Endodermal cell (in vitro differentiated cells): ENCODE data around the gene PPP2R5C. TPM values are rescaled to one million over a fixed set of nuclear protein-coding genes. Genes with fewer than 3 reads are reported as not detected.

Experiments
- DNase-seq: peaks from one replicate; pipeline ENCODE4 v3.0.0-alpha.2; 2017
- H3K27ac ChIP-seq: 2 replicates; pipeline ENCODE4 v1.5.1; 2013; ENCODE audit warnings: mild to moderate bottlenecking, low read depth, low read length, moderate library complexity
- H3K27me3 ChIP-seq: 2 replicates; pipeline ENCODE4 v1.6.1; 2013; ENCODE audit warnings: mild to moderate bottlenecking, low read length, moderate library complexity; ENCODE audit not compliant: insufficient read depth, control insufficient read depth, poor library complexity, severe bottlenecking
- H3K36me3 ChIP-seq: 2 replicates; pipeline ENCODE4 v1.7.0; 2013; ENCODE audit warnings: mild to moderate bottlenecking, low read length, moderate library complexity; ENCODE audit not compliant: control insufficient read depth, insufficient read depth
- H3K4me1 ChIP-seq: one replicate; pipeline ENCODE4 v1.7.0; 2013; ENCODE audit warnings: low read length; ENCODE audit not compliant: control insufficient read depth, insufficient read depth
- H3K4me3 ChIP-seq: 2 replicates; pipeline ENCODE4 v1.5.1; 2013; ENCODE audit warnings: mild to moderate bottlenecking, low read length, moderate library complexity
- H3K9ac ChIP-seq: 2 replicates; pipeline ENCODE4 v1.6.1; 2013; ENCODE audit warnings: mild to moderate bottlenecking, low read length, moderate library complexity; ENCODE audit not compliant: poor library complexity, severe bottlenecking; ENCODE audit errors: extremely low read depth
- H3K9me3 ChIP-seq: 2 replicates; pipeline ENCODE4 v1.6.1; 2013; ENCODE audit warnings: mild to moderate bottlenecking, low read length, moderate library complexity; ENCODE audit not compliant: control insufficient read depth
- H3K27ac Mint-ChIP-seq: 2 replicates; pipeline ENCODE4 v1.8.0; 2020; ENCODE audit warnings: mixed read lengths
- H3K27me3 Mint-ChIP-seq: 2 replicates; pipeline ENCODE4 v1.8.0; 2021; ENCODE audit warnings: mild to moderate bottlenecking, mixed read lengths; ENCODE audit not compliant: insufficient read depth
- H3K36me3 Mint-ChIP-seq: 2 replicates; pipeline ENCODE4 v1.8.0; 2020; ENCODE audit warnings: low read depth, mixed read lengths
- H3K4me1 Mint-ChIP-seq: 2 replicates; pipeline ENCODE4 v1.8.0; 2020; ENCODE audit warnings: mixed read lengths
- H3K4me3 Mint-ChIP-seq: 2 replicates; pipeline ENCODE4 v1.8.0; 2020; ENCODE audit warnings: mild to moderate bottlenecking, moderate library complexity, mixed read lengths
- H3K9me3 Mint-ChIP-seq: 2 replicates; pipeline ENCODE4 v1.8.0; 2020; ENCODE audit warnings: mild to moderate bottlenecking, mixed read lengths
- CTCF ChIP-seq: fragments of 200-600 bp; sonication (generic); conservative IDR thresholded peaks from 2 replicates; pipeline ENCODE4 v1.5.0; 2021; ENCODE audit warnings: antibody characterized with exemption, mild to moderate bottlenecking
- WGBS, 2 experiments: methylation state at CpG; one replicate each; pipeline versions ENCODE4 v1.1.5 to v1.1.7; 2013; ENCODE audit warnings: missing lambda C conversion rate in 2 of 2, mixed read lengths in 1 of 2; ENCODE audit not compliant: insufficient coverage in 1 of 2, insufficient read length in 1 of 2; 5-methylcytosine and 5-hydroxymethylcytosine counted together
- total RNA-seq, 2 donors: library from RNA; stranded (reverse); fragmentation: NEBNext Ultra II Directional in 1 of 2; extraction: Animal tissue kit (Norgen Biotek cat#: 25700) in 1 of 2; gene quantifications; 2 replicates in 1 of 2; 3 replicates in 1 of 2; pipeline ENCODE4 v1.2.1, GENCODE V29; 2021

Gene PPP2R5C
- total RNA-seq, 2 donors from 2014 or later: 116 to 117 TPM

GRCh38 chr14:101906645-101907044 is 145.1 kb downstream of the PPP2R5C start:
- peaks cover 2% of the 10 kb centered on the region for H3K27me3 Mint-ChIP-seq
- no peaks in the 10 kb centered on the region for H3K9me3 Mint-ChIP-seq
- Histone ChIP-seq H3K4me3 (no peak overlapping the region), H3K9ac (no peak overlapping the region), H3K27ac (no peak overlapping the region), H3K9me3 (no peaks in the 10 kb centered on the region), H3K4me1 (peaks cover 4% of the 10 kb centered on the region), H3K36me3 (peaks cover 62% of the 10 kb centered on the region), H3K27me3 (no peaks in the 10 kb centered on the region)
- peaks cover 74% of the 10 kb centered on the region for H3K36me3 Mint-ChIP-seq
- no peak for TF ChIP-seq CTCF
- H3K27ac Mint-ChIP-seq: no peak overlapping the region
- DNase-seq: no peak
- H3K4me1 Mint-ChIP-seq: peaks cover 7% of the 10 kb centered on the region
- WGBS, 2 experiments: 94 to 100% methylated on average over 2 to 7 of the region's 7 CpGs
- no peak overlapping the region for H3K4me3 Mint-ChIP-seq

- H3K36me3 Mint-ChIP-seq: peaks cover 70% of the 10 kb centered on the region
- H3K9me3 Mint-ChIP-seq: no peaks in the 10 kb centered on the region
- H3K27ac Mint-ChIP-seq: no peak overlapping the region
- WGBS, 2 experiments: 91 to 96% methylated on average over 12 to 16 of the region's 16 CpGs
- H3K4me1 Mint-ChIP-seq: peaks cover 7% of the 10 kb centered on the region
- TF ChIP-seq CTCF: no peak
- Histone ChIP-seq H3K9ac (no peak overlapping the region), H3K4me1 (peaks cover 4% of the 10 kb centered on the region), H3K9me3 (no peaks in the 10 kb centered on the region), H3K4me3 (no peak overlapping the region), H3K27me3 (no peaks in the 10 kb centered on the region), H3K36me3 (peaks cover 61% of the 10 kb centered on the region), H3K27ac (no peak overlapping the region)
- DNase-seq: no peak
- peaks cover 2% of the 10 kb centered on the region for H3K27me3 Mint-ChIP-seq
- no peak overlapping the region for H3K4me3 Mint-ChIP-seq
These were observed 146.1 kb downstream of the PPP2R5C start for GRCh38 chr14:101907619-101908018.

- no peak overlapping the region for H3K9ac ChIP-seq
- Mint-ChIP-seq H3K27ac (no peak overlapping the region), H3K9me3 (no peaks in the 10 kb centered on the region), H3K4me1 (peaks cover 7% of the 10 kb centered on the region), H3K27me3 (peaks cover 2% of the 10 kb centered on the region), H3K36me3 (peaks cover 61% of the 10 kb centered on the region), H3K4me3 (no peak overlapping the region)
- H3K27ac ChIP-seq: no peak overlapping the region
- WGBS, 2 experiments: 93 to 100% methylated on average over 7 to 8 of the region's 8 CpGs
- no peak overlapping the region for H3K4me3 ChIP-seq
- H3K36me3 ChIP-seq: peaks cover 60% of the 10 kb centered on the region
- peaks cover 4% of the 10 kb centered on the region for H3K4me1 ChIP-seq
- no peak for DNase-seq
- no peaks in the 10 kb centered on the region for H3K9me3 ChIP-seq
- H3K27me3 ChIP-seq: no peaks in the 10 kb centered on the region
- no peak for TF ChIP-seq CTCF
These were observed 147.3 kb downstream of the PPP2R5C start for GRCh38 chr14:101908795-101909194.
